ENCODE measurements around the gene HDGFL2.

DNA sequence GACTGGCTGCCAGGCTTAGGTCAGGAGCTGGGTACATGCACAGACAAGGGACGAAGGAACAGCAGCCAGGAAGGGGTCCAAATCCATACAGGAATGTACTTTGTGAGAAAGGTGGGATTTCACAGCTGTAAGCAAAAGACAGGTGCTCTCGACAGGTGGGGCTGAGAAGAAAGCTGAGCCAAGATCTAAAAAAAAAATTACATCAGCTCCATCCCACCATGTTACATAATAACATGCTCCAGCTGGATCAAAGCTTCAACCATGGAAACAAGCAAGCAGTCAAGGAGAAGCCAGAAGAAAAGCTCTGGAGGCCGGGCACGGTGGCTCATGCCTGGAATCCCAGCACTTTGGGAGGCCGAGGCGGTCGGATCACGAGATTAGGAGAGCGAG lies 22.5 kb upstream of the HDGFL2 start:
- no peak for TF ChIP-seq ZNF423 (tag by site-specific recombination; IDR thresholded peaks at IDR 0.05)
- no peak for TF ChIP-seq TCF7L2 (IDR thresholded peaks at IDR 0.05; ENCODE audit: borderline replicate concordance, low read depth, low read length)
- TF ChIP-seq, protein P1, sequence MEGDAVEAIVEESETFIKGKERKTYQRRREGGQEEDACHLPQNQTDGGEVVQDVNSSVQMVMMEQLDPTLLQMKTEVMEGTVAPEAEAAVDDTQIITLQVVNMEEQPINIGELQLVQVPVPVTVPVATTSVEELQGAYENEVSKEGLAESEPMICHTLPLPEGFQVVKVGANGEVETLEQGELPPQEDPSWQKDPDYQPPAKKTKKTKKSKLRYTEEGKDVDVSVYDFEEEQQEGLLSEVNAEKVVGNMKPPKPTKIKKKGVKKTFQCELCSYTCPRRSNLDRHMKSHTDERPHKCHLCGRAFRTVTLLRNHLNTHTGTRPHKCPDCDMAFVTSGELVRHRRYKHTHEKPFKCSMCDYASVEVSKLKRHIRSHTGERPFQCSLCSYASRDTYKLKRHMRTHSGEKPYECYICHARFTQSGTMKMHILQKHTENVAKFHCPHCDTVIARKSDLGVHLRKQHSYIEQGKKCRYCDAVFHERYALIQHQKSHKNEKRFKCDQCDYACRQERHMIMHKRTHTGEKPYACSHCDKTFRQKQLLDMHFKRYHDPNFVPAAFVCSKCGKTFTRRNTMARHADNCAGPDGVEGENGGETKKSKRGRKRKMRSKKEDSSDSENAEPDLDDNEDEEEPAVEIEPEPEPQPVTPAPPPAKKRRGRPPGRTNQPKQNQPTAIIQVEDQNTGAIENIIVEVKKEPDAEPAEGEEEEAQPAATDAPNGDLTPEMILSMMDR (tag by site-specific recombination; IDR thresholded peaks at IDR 0.05): no peak
- no peak for TF ChIP-seq SP7 (tag by site-specific recombination; IDR thresholded peaks at IDR 0.05)
- TF ChIP-seq MYNN (tag by site-specific recombination; IDR thresholded peaks at IDR 0.05; ENCODE audit: borderline replicate concordance): no peak
- no peak for TF ChIP-seq ZSCAN30 (tag by site-specific recombination; IDR thresholded peaks at IDR 0.05)

Data from HEK293 (cell line).